Subcutaneous adipose tissue (tissue), 4 donors: ENCODE results near the gene EIF3L. TPM values are rescaled to one million over a fixed set of nuclear protein-coding genes. Genes with fewer than 3 reads are reported as not detected.

Source experiments
- CTCF ChIP-seq: fragments of 450-650 bp; IDR thresholded peaks from one replicate; pipeline ENCODE4 v1.5.1; 2016; ENCODE audit warnings: low read depth, mild to moderate bottlenecking, control low read depth, antibody characterized with exemption, moderate library complexity
- total RNA-seq, 4 donors: library from RNA; depleted of rRNA; stranded (reverse); fragments of >200 nt; gene quantifications; one replicate each; pipeline ENCODE4 v1.1.0, GENCODE V29; 2016

EIF3L gene
- total RNA-seq, 4 donors from 2014 or later, result 271 to 369 (median 304) TPM

GRCh38 chr22:37811867-37812266 lies 37.4 kb upstream of the EIF3L start:
- TF ChIP-seq CTCF, result no peak

- no peak for TF ChIP-seq CTCF
These were observed 36.1 kb upstream of the EIF3L start for GRCh38 chr22:37812869-37813678.

GRCh38 chr22:37815593-37815992 lies 33.6 kb upstream of the EIF3L start:
- no peak for TF ChIP-seq CTCF

GRCh38 chr22:37816543-37817180 lies 32.6 kb upstream of the EIF3L start:
- no peak for TF ChIP-seq CTCF

GRCh38 chr22:37817705-37818408 lies 31.4 kb upstream of the EIF3L start:
- no peak for TF ChIP-seq CTCF

- TF ChIP-seq CTCF, result no peak
These were observed 30.7 kb upstream of the EIF3L start for GRCh38 chr22:37818409-37819104.

GRCh38 chr22:37819105-37819433 lies 30.1 kb upstream of the EIF3L start:
- TF ChIP-seq CTCF, result no peak
